H1 (cell line): Measurements from ENCODE around the gene FAAP100. TPM values are rescaled to one million over a fixed set of nuclear protein-coding genes. Genes with fewer than 3 reads are reported as not detected.

Experiments
- CHD1 ChIP-seq: IDR thresholded peaks from 2 replicates; pipeline ENCODE4 v1.6.1; 2012; ENCODE audit warnings: low read depth, low read length, improper control_type of control experiment
- EP300 ChIP-seq, 2 experiments: IDR thresholded peaks; 1 replicate in 1 of 2; 2 replicates in 1 of 2; pipeline ENCODE4 v1.6.1; 2011 to 2012; ENCODE audit warnings: low read depth in 2 of 2, low read length in 2 of 2, mild to moderate bottlenecking in 2 of 2, borderline replicate concordance in 1 of 2, inconsistent platforms in 1 of 2, moderate library complexity in 1 of 2
- TAF1 ChIP-seq: IDR thresholded peaks from 2 replicates; pipeline ENCODE4 v1.6.1; 2011; ENCODE audit warnings: mild to moderate bottlenecking, low read depth, low read length
- polyA plus RNA-seq, 7 experiments: library from polyadenylated mRNA; depleted of rRNA in 3 of 7; stranded (reverse) in 5 of 7; unstranded in 2 of 7; fragments of >200 nt in 5 of 7; fragments of 200-250 nt in 2 of 7; gene quantifications; 1 replicate in 5 of 7; 2 replicates in 1 of 7; 4 replicates in 1 of 7; pipeline versions ENCODE4 v1.2.1 to v1.2.3, GENCODE V29; 2011 to 2013; ENCODE audit warnings: missing spikeins in 2 of 7, mixed read lengths in 2 of 7
- total RNA-seq: library from RNA; stranded (reverse); fragmentation: NEBNext Ultra II Directional; extraction: Animal tissue kit (Norgen Biotek cat#: 25700); gene quantifications from 2 replicates; pipeline ENCODE4 v1.2.1, GENCODE V29; 2021

FAAP100 gene
- total and polyA plus RNA-seq, 2 of the 8 experiments (the other 6 are each of a cell fraction or from before 2014, with no cell fraction given): 23.2 to 41.8 TPM

- TF ChIP-seq EP300 (IDR thresholded peaks at IDR 0.05; ENCODE audit: borderline replicate concordance in 1 of 2, low read depth in 2 of 2, low read length in 2 of 2) (no peak), CHD1 (no peak), TAF1 (no peak)
Measured at GRCh38 chr17:81561494-81561885, 9.3 kb upstream of the FAAP100 start (continued).
